SU-DHL-6 (cell line): ENCODE measurements around the gene FLOT2.

Experiments used
- H2AFZ ChIP-seq: fragments of 200-600 bp; sonication (generic); 2 replicates; pipeline ENCODE4 v1.6.1; 2014; ENCODE audit warnings: low read depth, mild to moderate bottlenecking, moderate library complexity, mixed read lengths, antibody characterized with exemption, low read length; ENCODE audit not compliant: severe bottlenecking
- H3F3A ChIP-seq: fragments of 200-600 bp; shearing (Covaris generic); 2 replicates; pipeline ENCODE4 v1.6.0; 2016; ENCODE audit warnings: antibody characterized with exemption, mild to moderate bottlenecking; ENCODE audit not compliant: insufficient read depth
- H3K27ac ChIP-seq: fragments of 200-600 bp; sonication (generic); 2 replicates; pipeline ENCODE4 v1.5.1; 2016; ENCODE audit warnings: low read depth, mild to moderate bottlenecking, low read length, moderate library complexity, mixed read lengths
- H3K27me3 ChIP-seq: fragments of 200-600 bp; sonication (generic), shearing (Covaris generic); 2 replicates; pipeline ENCODE4 v1.6.0; 2014; ENCODE audit warnings: mild to moderate bottlenecking, low read length
- H3K36me3 ChIP-seq: fragments of 200-600 bp; sonication (generic); 2 replicates; pipeline ENCODE4 v1.6.1; 2014; ENCODE audit warnings: mild to moderate bottlenecking, low read length, mixed read lengths
- H3K4me2 ChIP-seq: fragments of 300-600, 200-600 bp; shearing (Covaris generic), sonication (generic); 2 replicates; pipeline ENCODE4 v1.6.0; 2014; ENCODE audit warnings: low read length, low read depth, mild to moderate bottlenecking; ENCODE audit not compliant: poor library complexity, severe bottlenecking
- H3K4me3 ChIP-seq: fragments of 200-600 bp; sonication (generic); 2 replicates; pipeline ENCODE4 v1.5.1; 2014; ENCODE audit warnings: antibody characterized with exemption, low read length, mild to moderate bottlenecking, mixed read lengths; ENCODE audit not compliant: insufficient read depth, poor library complexity, severe bottlenecking
- H3K79me2 ChIP-seq: fragments of 200-600 bp; sonication (generic); 2 replicates; pipeline ENCODE4 v1.6.1; 2014; ENCODE audit warnings: mild to moderate bottlenecking, low read length, moderate library complexity; ENCODE audit not compliant: insufficient read depth
- H3K9ac ChIP-seq: fragments of 200-600 bp; sonication (generic); 2 replicates; pipeline ENCODE4 v1.7.0; 2014; ENCODE audit warnings: mild to moderate bottlenecking, low read length
- H3K9me2 ChIP-seq: fragments of 200-600 bp; sonication (generic); replicated peaks from 2 replicates; pipeline ENCODE4 v1.6.1; 2014; ENCODE audit warnings: low read length; ENCODE audit not compliant: insufficient read depth
- H3K9me3 ChIP-seq: fragments of 200-600 bp; sonication (generic); 2 replicates; pipeline ENCODE4 v1.6.1; 2014; ENCODE audit warnings: low read length, mixed read lengths; ENCODE audit not compliant: insufficient read depth
- H4K20me1 ChIP-seq: fragments of 200-600 bp; sonication (generic); 2 replicates; pipeline ENCODE4 v1.6.1; 2014; ENCODE audit warnings: low read depth, mild to moderate bottlenecking, antibody characterized with exemption, low read length, moderate library complexity, mixed read lengths
- EZH2phosphoT487 ChIP-seq: fragments of 200-600 bp; sonication (generic), shearing (Covaris generic); conservative IDR thresholded peaks from 2 replicates; pipeline ENCODE4 v1.6.1; 2018; ENCODE audit warnings: mild to moderate bottlenecking, antibody characterized with exemption, low read length, moderate library complexity, mixed read lengths
- TF ChIP-seq, protein P1 (sequence below): fragments of 200-600 bp; sonication (generic); IDR thresholded peaks from one replicate; pipeline ENCODE4 v1.5.1; 2017; ENCODE audit warnings: antibody characterized with exemption, mild to moderate bottlenecking, low read length, moderate library complexity; ENCODE audit not compliant: insufficient read depth, poor library complexity, severe bottlenecking

The FLOT2 gene

DNA sequence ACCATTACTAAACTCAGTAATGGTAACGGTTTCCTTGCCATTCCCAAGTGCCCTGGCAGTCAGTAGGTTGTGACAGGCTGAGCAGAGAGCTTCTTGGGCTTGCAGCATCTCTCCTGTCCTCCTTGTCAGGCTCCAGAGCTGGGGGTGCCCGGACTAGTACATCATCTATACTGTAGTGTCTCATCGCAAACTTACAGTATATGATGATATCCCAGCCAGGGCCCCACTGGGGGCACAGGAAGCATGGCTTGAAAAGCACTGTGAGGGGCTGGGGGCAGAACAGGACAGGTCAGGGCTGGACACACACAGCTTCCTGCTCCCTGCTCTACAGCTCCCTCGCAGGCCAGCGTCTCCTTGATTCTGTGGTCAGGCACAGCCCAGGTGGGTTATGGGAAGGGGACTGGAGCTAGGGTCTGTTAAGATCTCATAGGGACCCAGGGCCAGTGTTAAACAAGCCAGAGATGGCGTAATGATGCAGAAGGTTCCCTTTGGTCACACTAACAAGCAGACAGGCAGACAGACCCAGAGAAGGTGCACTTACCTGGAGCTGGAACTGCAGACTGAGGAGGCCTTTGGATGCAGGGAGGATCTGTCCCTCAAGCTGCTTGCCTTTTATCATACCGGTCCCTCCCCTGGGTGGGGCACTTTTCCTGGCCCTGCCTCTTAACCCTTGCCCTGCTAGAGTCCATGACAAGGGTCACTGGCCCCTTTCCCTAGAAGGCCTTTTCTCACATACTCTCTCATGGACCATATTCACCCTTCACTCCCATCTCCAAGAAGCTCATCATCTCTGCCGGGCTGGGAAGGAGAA, 35.9 kb downstream of the FLOT2 start:
- H3K9ac ChIP-seq: no peak overlapping the region
- H3K27ac ChIP-seq: no peak overlapping the region
- TF ChIP-seq, protein P1, sequence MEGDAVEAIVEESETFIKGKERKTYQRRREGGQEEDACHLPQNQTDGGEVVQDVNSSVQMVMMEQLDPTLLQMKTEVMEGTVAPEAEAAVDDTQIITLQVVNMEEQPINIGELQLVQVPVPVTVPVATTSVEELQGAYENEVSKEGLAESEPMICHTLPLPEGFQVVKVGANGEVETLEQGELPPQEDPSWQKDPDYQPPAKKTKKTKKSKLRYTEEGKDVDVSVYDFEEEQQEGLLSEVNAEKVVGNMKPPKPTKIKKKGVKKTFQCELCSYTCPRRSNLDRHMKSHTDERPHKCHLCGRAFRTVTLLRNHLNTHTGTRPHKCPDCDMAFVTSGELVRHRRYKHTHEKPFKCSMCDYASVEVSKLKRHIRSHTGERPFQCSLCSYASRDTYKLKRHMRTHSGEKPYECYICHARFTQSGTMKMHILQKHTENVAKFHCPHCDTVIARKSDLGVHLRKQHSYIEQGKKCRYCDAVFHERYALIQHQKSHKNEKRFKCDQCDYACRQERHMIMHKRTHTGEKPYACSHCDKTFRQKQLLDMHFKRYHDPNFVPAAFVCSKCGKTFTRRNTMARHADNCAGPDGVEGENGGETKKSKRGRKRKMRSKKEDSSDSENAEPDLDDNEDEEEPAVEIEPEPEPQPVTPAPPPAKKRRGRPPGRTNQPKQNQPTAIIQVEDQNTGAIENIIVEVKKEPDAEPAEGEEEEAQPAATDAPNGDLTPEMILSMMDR: no peak
- TF ChIP-seq EZH2phosphoT487: no peak
- H3K27me3 ChIP-seq: no peaks in the 10 kb centered on the region
- H3F3A ChIP-seq: no peaks in the 10 kb centered on the region
- H3K4me2 ChIP-seq: no peak overlapping the region
- H2AFZ ChIP-seq: no peak overlapping the region
- no peaks in the 10 kb centered on the region for H3K9me2 ChIP-seq
- no peaks in the 10 kb centered on the region for H3K9me3 ChIP-seq
- H3K79me2 ChIP-seq: no peaks in the 10 kb centered on the region
- no peaks in the 10 kb centered on the region for H4K20me1 ChIP-seq
- no peaks in the 10 kb centered on the region for H3K36me3 ChIP-seq
- H3K4me3 ChIP-seq: no peak overlapping the region

DNA sequence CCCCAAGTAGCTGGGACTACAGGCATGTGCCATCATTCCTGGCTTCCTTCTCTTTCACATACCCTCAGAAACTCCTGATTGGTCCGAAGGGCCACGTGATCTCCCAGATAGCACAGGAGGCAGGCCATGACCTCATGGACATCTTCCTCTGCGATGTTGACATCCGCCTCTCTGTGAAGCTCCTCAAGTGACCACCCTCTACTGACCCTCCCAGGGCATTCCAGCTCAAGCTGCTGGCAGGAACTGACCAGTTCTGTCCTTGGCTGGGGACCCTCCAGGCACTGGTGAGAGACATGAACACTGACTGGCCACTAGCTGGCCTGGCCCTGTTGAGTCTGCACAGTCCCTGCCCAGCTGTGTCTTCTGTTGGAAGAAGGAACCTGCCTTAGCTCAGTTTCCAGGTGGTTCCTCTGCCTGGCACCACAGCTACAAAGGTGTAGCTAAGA, 37.1 kb downstream of the FLOT2 start:
- no peak overlapping the region for H3K9ac ChIP-seq
- no peak overlapping the region for H2AFZ ChIP-seq
- H3F3A ChIP-seq: no peaks in the 10 kb centered on the region
- H3K27me3 ChIP-seq: no peaks in the 10 kb centered on the region
- peaks cover 3% of the 10 kb centered on the region; the same call in 1 of the 2 replicates for H3K79me2 ChIP-seq
- H3K9me2 ChIP-seq: no peaks in the 10 kb centered on the region
- no peak overlapping the region for H3K27ac ChIP-seq
- TF ChIP-seq, protein P1: no peak
- TF ChIP-seq EZH2phosphoT487: no peak
- H3K4me2 ChIP-seq: no peak overlapping the region
- no peak overlapping the region for H3K4me3 ChIP-seq
- H4K20me1 ChIP-seq: no peaks in the 10 kb centered on the region
- H3K36me3 ChIP-seq: no peaks in the 10 kb centered on the region
- H3K9me3 ChIP-seq: no peaks in the 10 kb centered on the region

DNA sequence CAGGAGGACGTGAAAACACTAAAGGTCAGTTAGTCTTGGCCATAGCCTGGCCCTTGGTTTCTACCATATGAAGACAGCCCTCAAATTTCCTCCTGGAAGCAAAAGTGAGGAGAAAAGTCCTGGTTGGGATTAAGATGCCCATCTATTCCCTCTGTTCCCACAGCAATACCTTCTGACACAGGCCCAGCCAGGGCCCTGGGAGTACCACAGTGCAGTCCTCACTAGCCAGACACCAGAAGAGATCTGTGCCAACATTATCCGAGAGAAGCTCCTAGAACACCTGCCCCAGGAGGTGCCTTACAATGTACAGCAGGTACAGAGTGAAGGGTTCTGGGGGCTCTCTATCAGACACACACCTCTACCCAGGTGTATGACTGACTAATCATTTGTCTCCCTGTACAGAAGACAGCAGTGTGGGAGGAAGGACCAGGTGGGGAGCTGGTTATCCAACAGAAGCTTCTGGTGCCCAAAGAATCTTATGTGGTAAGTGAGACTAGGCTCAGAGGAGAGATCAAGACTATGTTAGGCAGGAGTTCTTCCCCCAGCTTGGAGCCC, 38.7 kb downstream of the FLOT2 start:
- Histone ChIP-seq H3K9ac (no peak overlapping the region), H3K4me3 (no peak overlapping the region), H3K27ac (no peak overlapping the region), H3K36me3 (no peaks in the 10 kb centered on the region), H3K27me3 (no peaks in the 10 kb centered on the region), H3K9me2 (no peaks in the 10 kb centered on the region), H2AFZ (no peak overlapping the region), H3K79me2 (peaks cover 6% of the 10 kb centered on the region; the same call in 1 of the 2 replicates), H3K4me2 (no peak overlapping the region), H4K20me1 (no peaks in the 10 kb centered on the region), H3K9me3 (no peaks in the 10 kb centered on the region), H3F3A (no peaks in the 10 kb centered on the region)
- no peak for TF ChIP-seq EZH2phosphoT487
- TF ChIP-seq, protein P1: no peak
